Keratinocyte (primary cell): Measurements from ENCODE around the gene PLAAT2. TPM values are rescaled to one million over a fixed set of nuclear protein-coding genes. Genes with fewer than 3 reads are reported as not detected.

Experiments used
- DNase-seq: peaks from one replicate; pipeline ENCODE4 v3.0.0-alpha.2; 2011; ENCODE audit warnings: low read depth, missing footprints, low spot score
- FAIRE-seq: peaks from 2 replicates; lab custom pipeline; 2011; peaks lifted over from hg19 to GRCh38; lab: Jason Lieb, UNC
- H2AFZ ChIP-seq: 2 replicates; pipeline ENCODE4 v1.6.0; 2012; ENCODE audit warnings: low read length, control low read depth, inconsistent platforms; ENCODE audit not compliant: control insufficient read depth
- H3K27ac ChIP-seq: 2 replicates; pipeline ENCODE4 v1.5.1; 2011; ENCODE audit warnings: low read length; ENCODE audit not compliant: control insufficient read depth, insufficient read depth
- H3K27me3 ChIP-seq: 3 replicates; pipeline ENCODE4 v1.6.0; 2011; ENCODE audit warnings: low read length; ENCODE audit not compliant: control insufficient read depth, insufficient read depth; ENCODE audit errors: extremely low read depth
- H3K36me3 ChIP-seq, 2 experiments: 2 replicates in 1 of 2; 3 replicates in 1 of 2; pipeline ENCODE4 v1.5.1; 2011; ENCODE audit warnings: low read length in 2 of 2, mild to moderate bottlenecking in 1 of 2; ENCODE audit not compliant: control insufficient read depth in 2 of 2, insufficient read depth in 2 of 2; ENCODE audit errors: extremely low read depth in 1 of 2
- H3K4me1 ChIP-seq: 3 replicates; pipeline ENCODE4 v1.5.1; 2011; ENCODE audit warnings: low read length; ENCODE audit not compliant: control insufficient read depth, insufficient read depth; ENCODE audit errors: extremely low read depth
- H3K4me2 ChIP-seq: 3 replicates; pipeline ENCODE4 v1.6.0; 2011; ENCODE audit warnings: low read depth, low read length; ENCODE audit not compliant: control insufficient read depth, insufficient read depth; ENCODE audit errors: extremely low read depth
- H3K4me3 ChIP-seq, 3 experiments: fragments of 200-600 bp in 1 of 3; sonication (generic) in 1 of 3; 2 replicates in 2 of 3; 3 replicates in 1 of 3; pipeline ENCODE4 v1.5.1; 2011 to 2016; ENCODE audit warnings: low read length in 3 of 3, mild to moderate bottlenecking in 3 of 3, control low read depth in 2 of 3, inconsistent platforms in 1 of 3, low read depth in 1 of 3, mixed read lengths in 1 of 3, mixed run types in 1 of 3, moderate library complexity in 1 of 3; ENCODE audit not compliant: control insufficient read depth in 2 of 3, insufficient read depth in 2 of 3; ENCODE audit errors: extremely low read depth in 1 of 3
- H3K79me2 ChIP-seq: 2 replicates; pipeline ENCODE4 v1.6.0; 2012; ENCODE audit warnings: low read length; ENCODE audit not compliant: control insufficient read depth, insufficient read depth
- H3K9ac ChIP-seq: 3 replicates; pipeline ENCODE4 v1.6.0; 2011; ENCODE audit warnings: low read length; ENCODE audit not compliant: control insufficient read depth, insufficient read depth; ENCODE audit errors: extremely low read depth
- H3K9me1 ChIP-seq: 3 replicates; pipeline ENCODE4 v1.6.0; 2011; ENCODE audit warnings: low read length; ENCODE audit not compliant: control insufficient read depth, insufficient read depth; ENCODE audit errors: extremely low read depth
- H3K9me3 ChIP-seq: 2 replicates; pipeline ENCODE4 v1.5.1; 2012; ENCODE audit warnings: low read depth, low read length; ENCODE audit not compliant: control insufficient read depth
- H4K20me1 ChIP-seq: 3 replicates; pipeline ENCODE4 v1.6.0; 2011; ENCODE audit warnings: low read length; ENCODE audit not compliant: control insufficient read depth, insufficient read depth; ENCODE audit errors: extremely low read depth
- EZH2 ChIP-seq: IDR thresholded peaks from one replicate; pipeline ENCODE4 v1.6.1; 2012; ENCODE audit warnings: inconsistent platforms, mild to moderate bottlenecking, low read length, moderate library complexity
- dilution Hi-C: fragments of 300-500 bp; cut with MboI; formaldehyde crosslinking; loops from one replicate; pipeline ENCODE4 v1.7.0; 2020; ENCODE audit warnings: low sequenced_read_pairs; ENCODE audit not compliant: extremely low pct_ligation_motif_present
- polyA plus RNA-seq, 5 experiments: library from polyadenylated mRNA; depleted of rRNA in 3 of 5; stranded (reverse) in 3 of 5; stranded (forward) in 1 of 5; unstranded in 1 of 5; fragments of >200 nt; gene quantifications; 1 replicate in 1 of 5; 2 replicates in 3 of 5; 3 replicates in 1 of 5; pipeline versions ENCODE4 v1.2.1 to v1.2.3, GENCODE V29; 2011 to 2012; ENCODE audit warnings: missing spikeins in 2 of 5, low read depth in 1 of 5, low replicate concordance in 1 of 5
- TF ChIP-seq, protein P1 (sequence below), 3 experiments: IDR thresholded peaks in 1 of 3; conservative IDR thresholded peaks in 1 of 3; optimal IDR thresholded peaks in 1 of 3; 2 replicates in 2 of 3; 3 replicates in 1 of 3; pipeline versions ENCODE3 to v1.5.1; 2011; ENCODE audit warnings: low read length in 3 of 3, mild to moderate bottlenecking in 3 of 3, moderate library complexity in 2 of 3, control low read depth in 1 of 3, inconsistent platforms in 1 of 3; ENCODE audit not compliant: insufficient read depth in 2 of 3; ENCODE audit errors: extremely low read depth in 1 of 3

PLAAT2 gene
- polyA plus RNA-seq, 1 donor (not counting 4 experiments of a cell fraction or from before 2014, with no cell fraction given), result 0.29 TPM

DNA sequence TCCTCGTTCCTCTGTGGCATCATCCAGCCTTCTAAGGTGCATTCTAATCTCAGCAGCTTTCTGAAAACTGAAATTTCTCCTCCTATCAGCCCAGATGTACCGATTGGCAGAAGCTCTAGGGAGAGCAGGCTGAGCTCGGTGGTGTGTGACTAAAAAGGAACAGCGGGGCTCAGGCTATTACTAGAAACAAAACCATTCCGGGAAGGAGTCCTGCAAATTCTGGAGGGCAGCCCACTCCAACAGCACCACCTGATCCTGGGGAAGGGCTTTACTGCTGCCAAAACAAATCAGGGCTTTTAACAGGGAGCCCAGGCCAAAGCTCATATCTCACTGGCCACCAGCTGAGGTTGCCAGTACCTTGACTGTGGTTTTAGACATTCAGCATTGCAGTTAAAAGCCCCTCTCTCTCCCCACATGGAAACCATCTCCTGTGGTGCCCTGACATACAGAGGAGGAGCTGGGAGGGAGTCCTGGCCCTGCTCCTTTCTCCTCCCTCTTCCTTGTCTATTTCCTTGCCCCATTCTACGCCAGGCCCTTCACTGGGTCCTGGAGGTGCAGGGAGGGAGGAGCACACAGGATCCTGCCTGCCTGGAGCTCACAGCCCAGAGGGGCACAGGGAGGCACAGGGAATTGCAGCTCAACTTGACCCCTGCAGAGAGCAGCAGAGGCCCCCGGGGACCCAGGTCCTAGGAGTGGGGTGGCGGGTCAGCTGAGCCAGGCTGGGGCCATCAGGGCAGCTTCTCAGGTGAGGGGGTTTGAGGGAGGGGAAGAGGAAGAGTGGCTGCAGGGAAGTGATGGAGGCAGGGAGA, 25.7 kb downstream of the PLAAT2 start:
- H3K9me1 ChIP-seq, result no peaks in the 10 kb centered on the region
- TF ChIP-seq, protein P1, sequence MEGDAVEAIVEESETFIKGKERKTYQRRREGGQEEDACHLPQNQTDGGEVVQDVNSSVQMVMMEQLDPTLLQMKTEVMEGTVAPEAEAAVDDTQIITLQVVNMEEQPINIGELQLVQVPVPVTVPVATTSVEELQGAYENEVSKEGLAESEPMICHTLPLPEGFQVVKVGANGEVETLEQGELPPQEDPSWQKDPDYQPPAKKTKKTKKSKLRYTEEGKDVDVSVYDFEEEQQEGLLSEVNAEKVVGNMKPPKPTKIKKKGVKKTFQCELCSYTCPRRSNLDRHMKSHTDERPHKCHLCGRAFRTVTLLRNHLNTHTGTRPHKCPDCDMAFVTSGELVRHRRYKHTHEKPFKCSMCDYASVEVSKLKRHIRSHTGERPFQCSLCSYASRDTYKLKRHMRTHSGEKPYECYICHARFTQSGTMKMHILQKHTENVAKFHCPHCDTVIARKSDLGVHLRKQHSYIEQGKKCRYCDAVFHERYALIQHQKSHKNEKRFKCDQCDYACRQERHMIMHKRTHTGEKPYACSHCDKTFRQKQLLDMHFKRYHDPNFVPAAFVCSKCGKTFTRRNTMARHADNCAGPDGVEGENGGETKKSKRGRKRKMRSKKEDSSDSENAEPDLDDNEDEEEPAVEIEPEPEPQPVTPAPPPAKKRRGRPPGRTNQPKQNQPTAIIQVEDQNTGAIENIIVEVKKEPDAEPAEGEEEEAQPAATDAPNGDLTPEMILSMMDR (optimal IDR thresholded peaks at IDR 0.05 in 1 of 3, IDR thresholded peaks at IDR 0.05 in 1 of 3, conservative IDR thresholded peaks at IDR 0.05 in 1 of 3; ENCODE audit: extremely low read depth in 1 of 3, insufficient read depth in 2 of 3, low read length in 3 of 3), result no peak
- no peak for TF ChIP-seq EZH2
- H3K9ac ChIP-seq, result peak overlapping the region; percentile 64
- H4K20me1 ChIP-seq, result no peaks in the 10 kb centered on the region
- H3K36me3 ChIP-seq, result no peaks in the 10 kb centered on the region
- H3K4me2 ChIP-seq, result peak overlapping the region; percentile 84
- H3K4me1 ChIP-seq, result peaks cover 9% of the 10 kb centered on the region
- FAIRE-seq (no peak), DNase-seq (no peak)
- H2AFZ ChIP-seq, result peak overlapping the region; percentile 84
- no peaks in the 10 kb centered on the region for H3K9me3 ChIP-seq
- no peaks in the 10 kb centered on the region for H3K27me3 ChIP-seq
- dilution Hi-C loops, result no loop called here
- H3K27ac ChIP-seq, result no peak overlapping the region
- H3K79me2 ChIP-seq, result no peaks in the 10 kb centered on the region
- H3K4me3 ChIP-seq, result peak overlapping the region in 1 of 3 experiments; percentile 45

DNA sequence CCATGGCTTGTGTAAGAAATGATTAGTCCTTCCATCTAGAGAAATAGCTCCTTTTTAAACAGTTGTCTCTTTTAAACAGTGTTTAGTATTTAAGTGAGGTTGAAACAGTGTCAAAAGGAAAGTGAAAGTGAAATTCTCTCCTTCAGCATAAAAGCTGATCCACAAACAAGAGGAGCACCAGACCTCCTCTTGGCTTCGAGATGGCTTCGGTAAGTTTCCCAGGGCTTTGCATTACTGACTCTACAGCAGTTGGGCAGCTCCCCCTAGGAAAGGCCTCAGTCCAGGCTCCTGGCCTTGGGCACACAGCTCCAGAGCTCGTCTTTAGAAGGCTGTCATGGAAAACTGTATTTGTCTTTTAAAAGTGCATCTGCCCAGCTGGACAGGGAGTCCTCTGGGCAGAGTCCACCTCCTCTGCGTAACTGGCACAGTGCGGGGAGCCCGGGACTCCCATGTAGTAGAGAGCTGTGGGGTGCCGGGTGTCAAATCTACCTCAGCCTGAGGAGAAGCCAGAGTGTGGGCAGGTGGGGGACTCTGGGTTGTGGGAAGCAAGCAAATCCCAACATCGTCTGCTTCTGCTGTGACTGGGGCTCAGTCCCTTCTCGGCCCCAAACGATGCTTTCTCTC, 26.4 kb downstream of the PLAAT2 start, which contains the start of gene PLAAT4:
PLAAT4 (plus strand) TSS at position 140 of the 624 bp plus-strand sequence; CDS start at position 201, 61 bp downstream.
- TF ChIP-seq EZH2, result no peak
- TF ChIP-seq, protein P1 (optimal IDR thresholded peaks at IDR 0.05 in 1 of 3, IDR thresholded peaks at IDR 0.05 in 1 of 3, conservative IDR thresholded peaks at IDR 0.05 in 1 of 3; ENCODE audit: extremely low read depth in 1 of 3, insufficient read depth in 2 of 3, low read length in 3 of 3), result no peak
- Histone ChIP-seq H4K20me1 (no peaks in the 10 kb centered on the region), H3K27ac (no peak within 1 kb of the TSS), H3K9me3 (no peaks in the 10 kb centered on the region), H3K4me2 (peak within 1 kb of the TSS; percentile 84), H3K9ac (peak within 1 kb of the TSS; percentile 64), H3K4me3 (peak within 1 kb of the TSS in 2 of 3 experiments; percentile 45 to 54), H2AFZ (peak within 1 kb of the TSS; percentile 84), H3K36me3 (no peaks in the 10 kb centered on the region), H3K79me2 (no peaks in the 10 kb centered on the region), H3K27me3 (no peaks in the 10 kb centered on the region), H3K4me1 (peaks cover 12% of the 10 kb centered on the region), H3K9me1 (no peaks in the 10 kb centered on the region)
- FAIRE-seq (no peak), DNase-seq (no peak)
- dilution Hi-C loops, result no loop called here
